Effector CD4-positive, alpha-beta T cell (primary cell): ENCODE data around the gene KHDC4.
A peak's percentile ranks its signal among the peaks of the same experiment; 100 is the strongest.

Experiments used
- DNase-seq: peaks from one replicate; pipeline ENCODE4 v3.0.0-alpha.2; 2020
- total RNA-seq: gene quantifications from one replicate; lab custom pipeline; 2026; lab: John Stamatoyannopoulos, UW

KHDC4 gene
- total RNA-seq = 76.4 reads per million, percentile 77 among the genes with 10 or more reads in this experiment

GRCh38 chr1:155934097-155934935, at the start of gene KHDC4:
Gene KHDC4 (minus strand): TSS chr1:155934413. CDS start chr1:155934373, 40 bp downstream.
- DNase-seq = peak; percentile 91

GRCh38 chr1:155983191-155984024, 49.2 kb upstream of the KHDC4 start:
- DNase-seq = no peak

- DNase-seq = no peak
These were observed 47.9 kb upstream of the KHDC4 start for GRCh38 chr1:155982106-155982505.

GRCh38 chr1:155981266-155982088, 47.3 kb upstream of the KHDC4 start:
- no peak for DNase-seq

- no peak for DNase-seq
These were observed 45.6 kb upstream of the KHDC4 start for GRCh38 chr1:155979597-155980343.

GRCh38 chr1:155978973-155979429, 44.8 kb upstream of the KHDC4 start:
- DNase-seq = no peak

GRCh38 chr1:155978325-155978972, 44.2 kb upstream of the KHDC4 start, which contains the start of gene ARHGEF2:
Gene ARHGEF2 (minus strand): TSS chr1:155978547. CDS start chr1:155978427, 120 bp downstream.
- DNase-seq = peak; percentile 67

GRCh38 chr1:155977690-155978324, 43.6 kb upstream of the KHDC4 start:
- peak; percentile 29 for DNase-seq

GRCh38 chr1:155976913-155977689, 42.9 kb upstream of the KHDC4 start:
- no peak for DNase-seq

- peak; percentile 60 for DNase-seq
These were observed 42.1 kb upstream of the KHDC4 start for GRCh38 chr1:155976062-155976912.

GRCh38 chr1:155975375-155976061, 41.3 kb upstream of the KHDC4 start:
- no peak for DNase-seq

GRCh38 chr1:155974208-155975115, 40.2 kb upstream of the KHDC4 start:
- DNase-seq = no peak

- DNase-seq = no peak
These were observed 39.5 kb upstream of the KHDC4 start for GRCh38 chr1:155973723-155974122.

- DNase-seq = no peak
These were observed 37.9 kb upstream of the KHDC4 start for GRCh38 chr1:155971910-155972809.

GRCh38 chr1:155970531-155971167, 36.4 kb upstream of the KHDC4 start:
- no peak for DNase-seq
